Activated naive CD8-positive, alpha-beta T cell treated with anti-CD3 and anti-CD28 coated beads, Interleukin-2, amount 50 U/mL, for 16 hours (primary cell): ENCODE measurements around the gene XRRA1.
"Not testable (repeated sequence)": the region's sequence is repeated elsewhere in the genome, so short reads cannot be mapped to it uniquely, and the experiment has no call there.

Experiments used
- DNase-seq: peaks from one replicate; pipeline ENCODE4 v3.0.0-alpha.2; 2020; ENCODE audit warnings: low read depth, low spot score

Gene XRRA1

GRCh38 chr11:74948898-74949752, at the start of gene XRRA1, which contains the start of gene SPCS2:
Gene XRRA1 (minus strand): TSS chr11:74949091. CDS start chr11:74940878, 8,213 bp downstream.
Gene SPCS2 (plus strand): TSS chr11:74949266. CDS start chr11:74949286, 20 bp downstream.
- peak; percentile 95 for DNase-seq

- no peak for DNase-seq
Observed at GRCh38 chr11:74992852-74993251, 44.0 kb upstream of the XRRA1 start.

- DNase-seq, result no peak
Observed at GRCh38 chr11:74990941-74991340, 42.0 kb upstream of the XRRA1 start.

- not testable (repeated sequence) for DNase-seq
Observed at GRCh38 chr11:74990150-74990549, 41.3 kb upstream of the XRRA1 start.

- DNase-seq, result no peak
Observed at GRCh38 chr11:74989260-74989638, 40.4 kb upstream of the XRRA1 start.

GRCh38 chr11:74988541-74989259, 39.8 kb upstream of the XRRA1 start, which contains the start of gene NEU3:
Gene NEU3 (plus strand): TSS chr11:74988933. CDS start chr11:74989061, 128 bp downstream.
- peak; percentile 71 for DNase-seq

- DNase-seq, result no peak
Observed at GRCh38 chr11:74984730-74985129, 35.8 kb upstream of the XRRA1 start.

GRCh38 chr11:74984070-74984469, 35.2 kb upstream of the XRRA1 start:
- DNase-seq, result no peak

GRCh38 chr11:74981888-74982287, 33.0 kb upstream of the XRRA1 start:
- no peak for DNase-seq

- no peak for DNase-seq
Observed at GRCh38 chr11:74980634-74981033, 31.7 kb upstream of the XRRA1 start.

GRCh38 chr11:74978041-74978440, 29.1 kb upstream of the XRRA1 start:
- no peak for DNase-seq

GRCh38 chr11:74971424-74971823, 22.5 kb upstream of the XRRA1 start:
- DNase-seq, result no peak

- DNase-seq, result no peak
Observed at GRCh38 chr11:74970852-74971395, 22.0 kb upstream of the XRRA1 start.

- DNase-seq, result no peak
Observed at GRCh38 chr11:74966651-74967050, 17.8 kb upstream of the XRRA1 start.

- not testable (repeated sequence) for DNase-seq
Observed at GRCh38 chr11:74960128-74960527, 11.2 kb upstream of the XRRA1 start.

GRCh38 chr11:74957937-74958629, 9.2 kb upstream of the XRRA1 start:
- DNase-seq, result no peak

GRCh38 chr11:74956397-74957015, 7.6 kb upstream of the XRRA1 start:
- DNase-seq, result no peak

GRCh38 chr11:74954199-74954598, 5.3 kb upstream of the XRRA1 start:
- DNase-seq, result no peak

- DNase-seq, result no peak
Observed at GRCh38 chr11:74953451-74953850, 4.6 kb upstream of the XRRA1 start.

GRCh38 chr11:74952752-74953151, 3.9 kb upstream of the XRRA1 start:
- no peak for DNase-seq

GRCh38 chr11:74951226-74951625, 2.3 kb upstream of the XRRA1 start:
- no peak for DNase-seq
